Loucy (cell line): ENCODE results near the gene PYGB.

Experiments used
- H2AFZ ChIP-seq: fragments of 200-600 bp; sonication (generic); 2 replicates; pipeline ENCODE4 v1.6.0; 2016; ENCODE audit warnings: antibody characterized with exemption, mild to moderate bottlenecking, low read length, moderate library complexity
- H3F3A ChIP-seq: fragments of 200-600 bp; 2 replicates; pipeline ENCODE4 v1.6.0; 2016; ENCODE audit warnings: antibody characterized with exemption, low read depth, mild to moderate bottlenecking
- H3K27me3 ChIP-seq: fragments of 200-600 bp; sonication (generic); 2 replicates; pipeline ENCODE4 v1.6.1; 2014; ENCODE audit warnings: low read length, mild to moderate bottlenecking; ENCODE audit not compliant: insufficient read depth, poor library complexity, severe bottlenecking
- H3K36me3 ChIP-seq: fragments of 200-600 bp; sonication (generic); 2 replicates; pipeline ENCODE4 v1.6.1; 2016; ENCODE audit warnings: low read length; ENCODE audit not compliant: insufficient read depth
- H3K4me1 ChIP-seq: fragments of 200-600 bp; sonication (generic); 2 replicates; pipeline ENCODE4 v1.5.1; 2014; ENCODE audit warnings: low read length, mild to moderate bottlenecking; ENCODE audit not compliant: insufficient read depth, poor library complexity, severe bottlenecking
- H3K4me2 ChIP-seq: fragments of 200-600 bp; sonication (generic); 2 replicates; pipeline ENCODE4 v1.6.0; 2014; ENCODE audit warnings: antibody characterized with exemption, low read length, low read depth, mild to moderate bottlenecking; ENCODE audit not compliant: poor library complexity, severe bottlenecking
- H3K4me3 ChIP-seq: fragments of 200-600 bp; sonication (generic); 2 replicates; pipeline ENCODE4 v1.5.1; 2014; ENCODE audit warnings: low read length, mild to moderate bottlenecking, mixed read lengths; ENCODE audit not compliant: poor library complexity, severe bottlenecking
- H3K79me2 ChIP-seq: fragments of 200-600 bp; sonication (generic); 2 replicates; pipeline ENCODE4 v1.6.1; 2014; ENCODE audit warnings: low read length; ENCODE audit not compliant: insufficient read depth
- H3K9ac ChIP-seq: fragments of 200-600 bp; sonication (generic); 2 replicates; pipeline ENCODE4 v1.6.0; 2014; ENCODE audit warnings: mild to moderate bottlenecking, low read depth, low read length, moderate library complexity; ENCODE audit not compliant: poor library complexity, severe bottlenecking
- H3K9me2 ChIP-seq: fragments of 200-600 bp; sonication (generic); replicated peaks from 2 replicates; pipeline ENCODE4 v1.6.1; 2016; ENCODE audit warnings: low read depth, low read length, mixed read lengths
- H3K9me3 ChIP-seq: fragments of 200-600 bp; sonication (generic); 2 replicates; pipeline ENCODE4 v1.6.1; 2014; ENCODE audit warnings: mild to moderate bottlenecking, antibody characterized with exemption, low read length, low read depth; ENCODE audit not compliant: insufficient read depth
- H4K20me1 ChIP-seq: fragments of 200-600 bp; sonication (generic); 2 replicates; pipeline ENCODE4 v1.6.0; 2014; ENCODE audit warnings: antibody characterized with exemption, low read length, mild to moderate bottlenecking; ENCODE audit not compliant: insufficient read depth, poor library complexity, severe bottlenecking
- EZH2phosphoT487 ChIP-seq: fragments of 200-600 bp; IDR thresholded peaks from 2 replicates; pipeline ENCODE4 v1.6.1; 2018; ENCODE audit warnings: antibody characterized with exemption, mild to moderate bottlenecking, moderate library complexity, borderline replicate concordance
- TF ChIP-seq, protein P1 (sequence below): fragments of 200-600 bp; sonication (generic); conservative IDR thresholded peaks from 2 replicates; pipeline ENCODE4 v1.5.1; 2014; ENCODE audit warnings: mild to moderate bottlenecking, antibody characterized with exemption, low read length

PYGB gene

DNA sequence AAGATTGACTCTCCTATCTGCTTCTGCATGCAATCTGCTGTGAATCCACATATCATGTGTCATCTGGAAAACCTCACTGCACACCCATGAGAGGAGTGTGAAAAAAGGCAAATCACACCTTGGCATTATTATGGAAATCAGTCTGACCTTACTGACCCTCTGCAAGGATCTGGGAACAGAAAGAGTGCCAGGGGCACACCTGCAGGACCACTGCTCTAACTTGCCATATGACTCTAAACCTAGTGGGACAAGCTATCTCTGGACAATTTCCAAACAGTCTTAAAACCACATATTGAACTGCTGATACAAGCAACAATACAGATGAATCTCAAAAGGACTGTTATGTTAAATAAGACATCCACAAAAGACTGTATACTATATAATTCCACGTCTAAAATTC, 92.5 kb downstream of the PYGB start:
- H4K20me1 ChIP-seq = no peaks in the 10 kb centered on the region
- H3K9me2 ChIP-seq = no peaks in the 10 kb centered on the region
- TF ChIP-seq, protein P1, sequence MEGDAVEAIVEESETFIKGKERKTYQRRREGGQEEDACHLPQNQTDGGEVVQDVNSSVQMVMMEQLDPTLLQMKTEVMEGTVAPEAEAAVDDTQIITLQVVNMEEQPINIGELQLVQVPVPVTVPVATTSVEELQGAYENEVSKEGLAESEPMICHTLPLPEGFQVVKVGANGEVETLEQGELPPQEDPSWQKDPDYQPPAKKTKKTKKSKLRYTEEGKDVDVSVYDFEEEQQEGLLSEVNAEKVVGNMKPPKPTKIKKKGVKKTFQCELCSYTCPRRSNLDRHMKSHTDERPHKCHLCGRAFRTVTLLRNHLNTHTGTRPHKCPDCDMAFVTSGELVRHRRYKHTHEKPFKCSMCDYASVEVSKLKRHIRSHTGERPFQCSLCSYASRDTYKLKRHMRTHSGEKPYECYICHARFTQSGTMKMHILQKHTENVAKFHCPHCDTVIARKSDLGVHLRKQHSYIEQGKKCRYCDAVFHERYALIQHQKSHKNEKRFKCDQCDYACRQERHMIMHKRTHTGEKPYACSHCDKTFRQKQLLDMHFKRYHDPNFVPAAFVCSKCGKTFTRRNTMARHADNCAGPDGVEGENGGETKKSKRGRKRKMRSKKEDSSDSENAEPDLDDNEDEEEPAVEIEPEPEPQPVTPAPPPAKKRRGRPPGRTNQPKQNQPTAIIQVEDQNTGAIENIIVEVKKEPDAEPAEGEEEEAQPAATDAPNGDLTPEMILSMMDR = no peak
- TF ChIP-seq EZH2phosphoT487 = no peak
- no peaks in the 10 kb centered on the region for H3F3A ChIP-seq
- H3K79me2 ChIP-seq = peaks cover 50% of the 10 kb centered on the region
- H3K4me1 ChIP-seq = peaks cover 7% of the 10 kb centered on the region
- peaks cover 19% of the 10 kb centered on the region; the same call in 1 of the 2 replicates for H3K36me3 ChIP-seq
- H3K4me3 ChIP-seq = no peak overlapping the region
- H3K9me3 ChIP-seq = no peaks in the 10 kb centered on the region
- no peak overlapping the region for H2AFZ ChIP-seq
- no peaks in the 10 kb centered on the region for H3K27me3 ChIP-seq
- no peak overlapping the region for H3K9ac ChIP-seq
- H3K4me2 ChIP-seq = no peak overlapping the region

DNA sequence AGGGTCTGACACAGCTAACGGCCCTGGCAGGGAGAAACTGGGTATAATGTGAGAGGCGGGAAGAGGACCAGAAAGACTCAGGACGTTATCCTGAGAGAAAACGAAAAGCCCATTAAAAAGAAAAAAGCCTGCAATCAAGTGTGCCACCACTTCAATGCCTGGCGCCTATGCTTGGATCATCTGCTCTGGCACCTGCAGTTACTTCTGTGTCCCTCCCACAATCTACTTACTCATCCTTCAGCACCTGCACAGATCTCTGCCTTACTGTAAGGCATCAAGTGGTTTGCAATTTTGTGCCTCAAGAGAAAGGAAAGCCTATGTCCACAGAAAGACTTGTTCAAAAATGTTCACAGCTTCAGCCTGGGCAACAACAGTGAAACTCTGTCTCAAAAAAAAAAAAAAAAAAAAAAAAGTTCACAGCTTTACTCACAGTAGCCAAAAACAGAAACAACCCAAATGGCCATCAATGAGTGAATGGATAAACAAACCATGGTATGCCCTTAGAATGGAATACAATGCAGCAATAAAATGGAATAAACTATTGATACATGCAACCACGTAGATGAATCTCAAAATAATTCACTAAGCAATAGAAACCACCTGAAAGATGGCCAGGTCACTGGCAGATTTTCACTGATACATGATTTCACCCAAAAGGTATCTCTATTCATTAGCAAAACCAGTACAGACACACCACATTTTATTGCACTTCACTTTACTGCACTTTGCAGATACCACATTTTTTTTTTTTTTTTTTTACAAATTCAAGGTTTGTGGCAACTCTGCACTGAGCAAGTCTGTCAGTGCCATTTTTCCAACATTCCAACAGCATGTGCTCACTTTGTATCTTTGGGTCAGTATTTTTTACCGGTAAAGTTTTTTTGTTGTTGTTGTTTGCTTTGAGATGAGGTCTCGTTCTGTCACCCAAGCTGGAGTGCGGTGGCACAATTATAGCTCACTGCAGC, 94.1 kb downstream of the PYGB start:
- peaks cover 63% of the 10 kb centered on the region for H3K79me2 ChIP-seq
- H3K4me2 ChIP-seq = no peak overlapping the region
- H3K9me3 ChIP-seq = no peaks in the 10 kb centered on the region
- TF ChIP-seq EZH2phosphoT487 = no peak
- TF ChIP-seq, protein P1 = no peak
- no peaks in the 10 kb centered on the region for H3F3A ChIP-seq
- no peaks in the 10 kb centered on the region for H3K27me3 ChIP-seq
- peaks cover 7% of the 10 kb centered on the region for H3K4me1 ChIP-seq
- H3K4me3 ChIP-seq = no peak overlapping the region
- no peak overlapping the region for H3K9ac ChIP-seq
- no peak overlapping the region for H2AFZ ChIP-seq
- peaks cover 16% of the 10 kb centered on the region; the same call in 1 of the 2 replicates for H3K36me3 ChIP-seq
- H3K9me2 ChIP-seq = no peaks in the 10 kb centered on the region
- H4K20me1 ChIP-seq = no peaks in the 10 kb centered on the region

DNA sequence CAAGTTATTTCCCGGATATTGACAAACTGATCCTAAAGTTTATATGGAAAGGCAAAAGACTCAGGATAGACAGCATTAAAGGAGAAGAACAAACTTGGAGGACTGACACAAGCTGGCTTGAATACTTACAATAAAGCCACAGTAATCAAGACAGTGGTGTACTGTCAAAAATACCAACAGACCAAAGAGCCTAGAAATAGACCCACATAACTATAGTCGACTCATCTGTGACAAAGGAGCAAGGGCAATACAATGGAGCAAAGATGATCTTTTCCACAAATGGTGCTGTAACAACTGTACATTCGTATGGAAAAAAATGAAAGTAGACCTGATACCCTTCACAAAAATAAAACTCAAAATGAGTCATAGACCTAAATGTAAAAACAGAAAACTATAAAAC, 96.7 kb downstream of the PYGB start:
- no peak overlapping the region for H3K4me3 ChIP-seq
- H3K79me2 ChIP-seq = peaks cover 64% of the 10 kb centered on the region
- H3K9me2 ChIP-seq = no peaks in the 10 kb centered on the region
- H3K36me3 ChIP-seq = no peaks in the 10 kb centered on the region
- peaks cover 7% of the 10 kb centered on the region for H3K4me1 ChIP-seq
- H3F3A ChIP-seq = no peaks in the 10 kb centered on the region
- TF ChIP-seq, protein P1 = no peak
- no peak for TF ChIP-seq EZH2phosphoT487
- no peak overlapping the region for H3K4me2 ChIP-seq
- no peaks in the 10 kb centered on the region for H4K20me1 ChIP-seq
- no peak overlapping the region for H3K9ac ChIP-seq
- no peaks in the 10 kb centered on the region for H3K9me3 ChIP-seq
- no peak overlapping the region for H2AFZ ChIP-seq
- H3K27me3 ChIP-seq = no peaks in the 10 kb centered on the region
